ENCODE measurements around the gene DGCR2. TPM values are rescaled to one million over a fixed set of nuclear protein-coding genes. Genes with fewer than 3 reads are reported as not detected.
"Not testable (repeated sequence)": the region's sequence is repeated elsewhere in the genome, so short reads cannot be mapped to it uniquely, and the experiment has no call there.

DGCR2 gene
- total RNA-seq, 1 donor from 2014 or later, result 36.3 TPM

DNA sequence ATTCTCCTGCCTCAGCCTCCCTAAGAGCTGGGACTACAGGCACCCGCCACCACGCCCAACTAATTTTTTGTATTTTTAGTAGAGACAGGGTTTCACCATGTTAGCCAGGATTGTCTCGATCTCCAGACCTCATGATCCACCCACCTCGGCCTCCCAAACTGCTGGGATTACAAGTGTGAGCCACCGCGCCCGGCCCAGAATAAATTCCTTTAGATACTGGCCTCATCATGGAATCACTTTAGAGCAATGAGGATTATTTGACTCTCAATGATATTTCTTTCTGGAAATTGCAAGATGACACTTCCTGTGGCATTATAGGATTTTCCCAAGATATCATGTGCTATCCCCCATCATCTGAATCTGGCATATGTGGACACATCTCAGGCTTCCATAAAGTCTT is 108.8 kb downstream of the DGCR2 start:
- intact Hi-C loops (cut with micrococcal nuclease), result not testable (repeated sequence)

DNA sequence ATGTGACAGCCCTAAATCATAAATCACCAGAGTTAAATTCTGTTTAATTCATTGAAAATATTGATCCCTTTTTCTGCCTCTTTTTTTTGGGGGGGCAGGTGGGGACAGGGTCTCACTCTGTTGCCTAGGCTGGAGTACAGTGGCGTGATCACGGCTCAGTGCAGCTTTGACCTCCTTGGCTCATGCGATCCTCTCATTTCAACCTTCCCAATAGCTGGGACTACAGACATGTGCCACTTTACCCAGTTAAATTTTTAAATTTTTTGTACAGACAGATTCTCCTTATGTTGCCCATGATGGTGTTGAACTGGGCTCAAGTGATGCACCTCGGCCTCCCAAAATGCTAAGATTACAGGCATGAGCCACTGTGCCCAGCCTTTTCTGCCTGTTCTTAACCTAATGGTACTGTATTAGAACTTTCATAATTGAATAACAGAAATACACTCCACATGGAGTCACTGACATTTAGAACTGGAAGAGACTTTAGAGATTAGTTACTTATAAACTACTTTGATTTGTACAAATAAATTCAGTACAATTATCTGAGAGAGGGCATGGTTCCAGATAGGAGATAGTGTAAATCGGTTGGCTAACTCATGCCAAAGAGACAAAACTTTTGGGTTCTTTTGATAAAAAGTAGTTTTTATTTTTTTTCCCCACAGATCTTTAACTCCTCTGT is 109.8 kb downstream of the DGCR2 start:
- intact Hi-C loops (cut with micrococcal nuclease), result no loop called here

DNA sequence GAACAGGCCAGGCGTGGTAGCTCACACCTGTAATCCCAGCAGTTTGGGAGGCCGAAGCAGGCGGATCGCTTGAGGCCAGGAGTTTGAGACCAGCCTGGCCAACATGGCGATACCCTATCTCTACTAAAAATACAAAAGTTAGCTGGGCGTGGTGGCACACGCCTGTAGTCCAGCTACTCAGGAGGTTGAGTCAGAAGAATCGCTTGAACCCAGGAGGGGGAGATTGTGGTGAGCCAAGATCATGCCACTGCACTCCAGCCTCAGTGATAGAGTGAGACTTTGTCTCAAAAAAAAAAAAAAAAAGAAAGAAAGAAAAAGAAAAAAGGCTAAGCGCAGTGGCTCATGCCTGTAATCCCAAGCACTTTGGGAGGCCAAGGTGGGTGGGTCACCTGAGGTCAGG is 110.6 kb downstream of the DGCR2 start:
- intact Hi-C loops (cut with micrococcal nuclease), result not testable (repeated sequence)

DNA sequence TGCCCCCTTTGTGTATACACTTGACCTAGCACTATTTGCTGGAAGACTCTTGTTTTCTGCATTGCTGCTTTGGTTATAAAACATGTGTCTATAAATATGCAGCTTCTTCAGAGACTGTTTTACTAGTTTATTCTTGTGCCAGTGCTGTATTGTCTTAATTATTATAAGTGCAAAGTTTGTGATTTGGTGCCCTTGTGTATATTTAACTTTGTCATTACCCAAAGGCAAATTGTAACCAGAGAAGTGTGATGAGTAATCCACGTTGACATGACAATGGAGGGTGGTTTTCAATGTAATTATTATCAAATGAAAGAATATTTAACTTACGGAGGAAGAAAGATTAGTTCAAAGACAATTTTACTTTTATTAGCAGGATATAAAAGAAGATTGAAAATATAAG is 111.1 kb downstream of the DGCR2 start:
- intact Hi-C loops (cut with micrococcal nuclease), result no loop called here

DNA sequence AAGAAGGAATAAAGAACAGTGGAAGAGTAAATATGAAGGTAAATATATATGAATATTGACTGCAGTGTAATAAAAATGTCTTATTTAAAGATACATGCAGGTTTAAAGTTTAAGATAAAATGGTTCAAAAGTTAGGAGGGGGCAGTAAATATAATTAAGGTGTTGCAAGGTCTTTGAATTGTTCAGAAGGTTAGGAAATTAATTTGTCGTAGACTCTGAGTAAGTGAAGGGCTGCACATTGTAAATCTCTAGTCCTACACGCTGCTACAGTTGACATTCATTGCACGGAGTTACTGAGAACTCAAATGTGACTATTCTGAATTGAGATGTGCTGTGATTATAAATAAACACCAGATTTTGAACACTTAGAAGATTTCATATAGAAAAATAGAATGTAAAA is 116.3 kb downstream of the DGCR2 start:
- intact Hi-C loops (cut with micrococcal nuclease), result no loop called here

DNA sequence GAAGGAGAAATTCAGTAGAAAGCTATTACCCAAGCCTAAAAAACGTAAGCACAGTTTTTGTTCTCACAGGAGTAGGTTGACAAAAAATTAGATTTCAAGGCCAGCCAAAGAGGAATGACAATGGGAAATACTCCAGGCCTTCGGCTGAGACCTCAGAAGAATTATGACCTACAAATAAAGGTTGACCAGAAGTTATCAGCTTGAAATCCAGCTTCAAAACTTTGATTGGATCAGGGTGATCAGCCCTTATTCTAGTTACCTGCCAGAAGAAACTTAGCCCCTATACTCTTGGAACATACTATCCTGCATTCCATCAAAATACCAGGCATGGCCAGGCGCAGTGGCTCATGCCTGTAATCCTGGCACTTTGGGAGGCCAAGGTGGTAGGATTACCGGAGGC is 117.7 kb downstream of the DGCR2 start:
- intact Hi-C loops (cut with micrococcal nuclease), result no loop called here

DNA sequence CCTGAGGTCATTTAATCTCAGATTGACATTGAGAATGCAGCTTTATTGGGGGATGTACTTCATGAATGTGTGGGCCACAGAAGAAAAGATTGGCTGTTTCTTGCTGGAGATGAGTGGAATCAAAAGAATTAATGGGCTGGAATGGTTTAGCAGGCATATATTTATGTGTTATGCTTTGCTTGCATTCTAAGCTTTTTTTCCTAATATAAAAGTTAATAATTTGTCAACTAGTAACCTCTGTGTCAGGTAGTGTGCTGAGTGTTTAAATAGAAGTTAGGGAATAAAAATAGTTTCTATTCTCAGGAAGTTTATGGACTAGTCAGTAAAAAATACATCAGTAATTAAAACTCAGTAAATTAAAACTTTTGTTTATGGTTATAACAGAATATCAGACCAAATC is 118.7 kb downstream of the DGCR2 start:
- intact Hi-C loops (cut with micrococcal nuclease), result no loop called here

DNA sequence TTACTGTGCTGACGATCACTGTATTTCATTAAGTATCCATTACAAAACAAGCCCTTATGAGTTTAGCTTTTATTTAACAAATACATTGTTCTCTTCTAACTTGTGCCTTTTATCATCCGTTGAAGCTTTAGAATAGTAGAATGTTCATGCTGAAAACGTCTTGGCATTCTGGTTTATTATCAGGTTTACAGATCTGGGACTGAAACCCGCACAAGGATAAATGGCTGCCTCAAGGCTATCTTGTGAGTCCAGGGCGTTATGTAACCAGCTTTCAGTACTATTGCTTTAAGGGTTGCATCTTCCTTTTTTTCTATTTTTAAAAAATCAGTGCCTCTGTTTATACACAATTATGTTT is 119.6 kb downstream of the DGCR2 start:
- intact Hi-C loops (cut with micrococcal nuclease), result no loop called here

DNA sequence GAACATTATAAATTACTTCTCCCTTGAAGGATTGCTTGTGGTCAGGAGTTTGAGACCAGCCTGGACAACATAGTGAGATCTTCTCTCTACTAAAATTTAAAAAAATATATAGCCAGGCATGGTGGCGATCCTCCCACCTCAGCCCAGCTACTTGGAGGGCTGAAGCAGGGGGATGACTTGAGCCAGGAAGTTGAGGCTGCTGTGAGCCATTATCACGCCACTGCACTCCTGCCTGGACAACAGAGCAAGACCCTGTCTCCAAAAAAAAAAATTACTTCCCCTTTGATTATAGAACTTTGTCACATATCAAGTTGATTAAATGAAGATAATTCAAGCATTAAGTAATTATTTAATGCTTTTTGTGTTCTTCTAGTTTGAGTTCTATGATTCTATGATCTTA is 121.0 kb downstream of the DGCR2 start:
- intact Hi-C loops (cut with micrococcal nuclease), result no loop called here

DNA sequence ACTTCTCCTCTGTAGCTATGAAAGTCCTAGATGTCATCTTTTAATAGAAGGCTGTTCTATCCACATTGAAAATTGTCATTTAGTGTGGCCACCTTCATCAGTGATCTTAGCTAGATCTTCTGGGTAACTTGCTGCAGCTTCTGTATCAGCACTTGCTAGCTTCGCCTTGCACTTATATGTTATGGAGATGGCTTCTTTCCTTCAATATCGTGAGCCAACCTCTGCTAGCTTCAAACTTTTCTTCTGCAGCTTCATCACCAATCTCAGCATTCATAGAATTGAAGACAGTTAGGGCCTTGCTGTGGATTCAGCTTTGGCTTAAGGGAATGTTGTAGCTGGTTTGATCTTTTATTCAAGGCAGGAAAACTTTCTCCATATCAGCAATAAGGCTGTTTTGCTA is 122.1 kb downstream of the DGCR2 start:
- intact Hi-C loops (cut with micrococcal nuclease), result not testable (repeated sequence)

DNA sequence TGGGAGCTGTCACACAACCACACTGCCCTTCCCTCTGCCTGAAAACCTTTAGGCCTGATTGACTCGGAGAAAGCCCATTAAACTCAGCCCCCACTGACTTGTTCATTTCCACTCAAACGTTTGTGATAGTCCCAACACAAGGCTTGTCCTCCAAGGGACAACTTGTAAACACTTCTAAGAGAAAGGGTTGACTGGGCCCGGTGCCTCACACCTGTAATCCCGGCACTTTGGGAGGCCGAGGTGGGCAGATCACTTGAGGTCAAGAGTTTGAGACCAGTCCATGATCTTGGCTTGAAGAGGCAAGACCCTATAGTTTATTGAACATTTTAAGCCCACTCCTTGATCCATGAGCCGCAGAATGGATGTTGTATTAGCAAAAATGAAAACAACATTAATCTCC is 122.8 kb downstream of the DGCR2 start:
- intact Hi-C loops (cut with micrococcal nuclease), result no loop called here

DNA sequence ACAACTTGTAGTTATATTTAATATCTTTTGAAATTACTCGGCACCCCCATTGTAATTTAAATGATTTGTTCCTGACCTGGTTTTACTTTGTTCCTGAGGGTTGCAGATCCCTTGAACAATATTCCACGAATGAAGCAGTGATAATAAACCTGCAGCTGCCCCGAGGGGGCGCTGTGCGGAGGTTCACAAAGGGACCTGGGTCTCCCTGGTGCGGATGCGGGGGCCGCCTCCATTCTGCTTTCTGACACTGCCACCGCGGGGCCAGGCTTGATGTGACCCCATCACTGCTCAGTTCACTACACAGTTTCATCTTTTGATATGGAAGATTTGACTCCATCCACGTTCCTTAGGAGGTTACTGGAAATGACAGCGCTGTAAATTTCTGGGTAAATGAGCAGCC is 123.2 kb downstream of the DGCR2 start:
- intact Hi-C loops (cut with micrococcal nuclease), result no loop called here

DNA sequence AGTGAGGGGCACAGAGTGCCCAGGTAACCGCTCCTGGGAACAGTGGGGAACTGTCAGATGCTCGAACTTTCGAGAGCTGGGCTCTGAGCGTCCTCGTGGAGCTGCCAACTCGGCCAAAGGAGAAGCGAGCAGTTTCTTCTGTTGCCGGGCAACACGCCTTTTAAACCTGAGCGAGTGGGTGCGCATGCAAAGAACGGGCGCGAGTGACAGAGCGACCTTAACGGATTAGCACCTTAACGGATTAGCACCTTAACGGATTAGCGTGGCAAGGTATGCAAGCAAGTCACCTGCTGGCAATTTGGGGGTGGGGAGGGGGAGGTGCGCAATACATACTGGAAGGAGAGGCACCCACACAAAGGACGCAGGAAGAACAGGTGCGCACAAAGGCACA is 124.3 kb downstream of the DGCR2 start:
- intact Hi-C loops (cut with micrococcal nuclease), result no loop called here

DNA sequence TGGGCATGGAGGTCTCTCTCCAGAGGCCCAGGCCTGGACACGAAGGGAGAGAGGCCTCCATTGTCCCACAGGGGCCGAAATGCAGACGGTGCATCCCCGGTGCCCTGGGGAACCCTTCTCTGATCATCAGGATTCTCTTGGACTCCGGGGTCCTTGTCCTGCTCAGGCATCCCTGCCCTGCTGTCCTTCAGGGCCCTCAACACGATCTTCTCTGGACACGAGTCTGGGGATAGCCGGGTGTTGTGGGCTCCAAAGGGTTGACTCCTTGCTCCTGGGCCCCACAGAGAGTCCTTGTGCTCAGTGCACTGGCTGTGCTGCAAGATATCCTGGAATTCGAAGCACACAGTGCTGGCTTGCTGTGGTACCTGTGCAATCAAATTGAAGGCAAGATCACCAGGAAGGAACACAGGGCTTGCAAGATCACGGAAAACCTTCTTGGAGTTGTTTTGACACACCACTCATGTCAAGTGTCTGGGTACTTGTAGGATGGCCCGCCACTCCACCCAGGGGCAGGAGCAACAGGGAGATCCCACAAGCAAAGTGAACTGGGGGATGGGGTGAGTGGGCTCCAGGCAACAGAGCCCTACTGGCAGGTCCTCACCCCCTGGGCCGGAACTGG is 124.8 kb downstream of the DGCR2 start:
- intact Hi-C loops (cut with micrococcal nuclease), result no loop called here

DNA sequence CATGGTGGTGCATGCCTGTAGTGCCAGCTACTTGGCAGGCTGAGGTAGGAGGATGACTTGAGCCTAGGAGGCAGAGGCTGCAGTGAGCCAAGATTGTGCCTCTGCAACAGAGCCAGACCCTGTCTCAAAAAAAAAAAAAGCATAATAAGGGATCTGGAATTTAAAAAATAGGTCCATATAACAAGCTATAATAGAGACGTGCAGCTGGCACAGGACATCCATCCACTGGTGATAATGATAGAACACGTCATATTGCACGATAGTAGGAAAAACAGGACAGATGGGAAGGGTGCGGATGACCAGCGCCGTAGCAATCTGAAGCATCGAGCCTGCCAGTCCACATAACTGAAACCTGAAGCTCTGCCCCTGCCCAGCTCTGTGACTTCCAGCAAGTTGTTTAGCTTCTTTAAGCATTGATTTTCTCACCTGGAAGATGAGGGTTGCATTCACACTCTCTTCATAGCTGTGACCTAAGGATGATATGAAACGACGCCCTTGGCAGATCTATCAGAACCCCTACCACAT is 125.8 kb downstream of the DGCR2 start:
- intact Hi-C loops (cut with micrococcal nuclease), result no loop called here

DNA sequence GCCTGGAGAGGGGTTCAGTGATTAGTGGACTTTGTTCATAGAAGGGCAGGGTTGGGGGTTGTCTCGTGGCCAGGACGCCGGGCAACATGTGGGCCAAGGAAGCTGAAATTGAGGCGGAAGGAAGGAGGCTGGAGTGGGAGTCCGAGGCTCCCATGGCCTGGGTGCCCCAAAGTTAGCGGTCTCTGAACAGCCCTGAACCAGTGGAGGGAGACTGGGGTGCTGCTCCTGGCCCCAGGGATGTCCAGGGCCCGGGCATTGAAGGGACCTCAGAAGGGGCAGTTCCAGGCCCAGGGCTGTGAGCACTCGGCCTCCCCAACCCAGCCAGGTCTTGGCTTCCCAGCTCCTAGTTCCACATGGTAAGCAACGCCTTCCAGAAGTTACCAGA is 126.9 kb downstream of the DGCR2 start:
- intact Hi-C loops (cut with micrococcal nuclease), result no loop called here

DNA sequence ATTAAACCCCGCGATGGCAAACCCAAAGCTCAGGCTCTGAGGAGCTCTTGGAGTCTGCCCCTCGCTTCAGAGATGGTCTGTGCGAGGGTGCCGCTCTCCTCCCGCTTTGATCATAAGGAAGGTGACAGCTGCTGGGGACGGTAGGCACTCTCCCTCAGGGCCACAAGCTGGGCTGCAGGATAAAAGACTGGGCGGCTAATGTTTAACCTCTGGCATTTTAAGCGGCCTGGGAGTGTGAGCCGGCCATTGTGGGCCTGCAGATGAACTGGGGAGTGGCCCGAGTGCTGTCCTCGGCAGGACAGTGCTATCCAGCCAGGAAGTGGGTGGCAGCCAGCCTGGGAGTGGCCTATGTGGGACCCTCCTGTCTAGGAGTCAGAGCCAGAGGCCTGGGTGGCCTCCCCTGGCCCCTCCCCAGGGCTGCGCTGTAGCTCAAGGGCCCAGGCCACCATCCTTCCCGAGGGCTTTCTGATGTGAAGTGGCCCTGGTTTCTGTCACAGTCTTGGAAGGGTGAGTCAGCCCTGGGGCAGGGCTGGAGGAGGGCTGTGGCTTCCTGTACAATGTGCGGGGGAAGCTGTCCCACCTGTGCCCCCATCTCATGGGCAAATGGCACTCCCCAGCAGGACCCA is 127.4 kb downstream of the DGCR2 start:
- intact Hi-C loops (cut with micrococcal nuclease), result no loop called here

DNA sequence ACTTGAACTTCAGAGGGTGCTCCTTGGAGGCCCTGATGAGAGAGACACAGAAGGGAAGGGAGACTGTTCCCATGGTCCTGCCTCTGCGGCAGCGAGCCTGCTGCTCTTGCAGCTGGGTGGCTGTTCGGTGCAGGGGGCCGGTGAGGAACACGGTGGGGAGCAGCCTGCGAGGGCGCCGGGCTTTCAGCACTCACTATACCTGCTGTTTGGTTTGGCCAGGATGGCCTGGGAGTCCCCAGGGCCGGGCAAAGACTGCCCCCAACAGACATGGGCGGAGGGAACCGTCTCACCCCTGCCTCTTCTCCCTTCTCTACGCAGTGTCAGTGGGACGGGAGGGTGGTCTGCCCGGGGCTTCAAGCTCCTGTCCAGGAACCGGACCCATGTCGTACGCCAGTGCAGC is 128.2 kb downstream of the DGCR2 start:
- intact Hi-C loops (cut with micrococcal nuclease), result no loop called here

DNA sequence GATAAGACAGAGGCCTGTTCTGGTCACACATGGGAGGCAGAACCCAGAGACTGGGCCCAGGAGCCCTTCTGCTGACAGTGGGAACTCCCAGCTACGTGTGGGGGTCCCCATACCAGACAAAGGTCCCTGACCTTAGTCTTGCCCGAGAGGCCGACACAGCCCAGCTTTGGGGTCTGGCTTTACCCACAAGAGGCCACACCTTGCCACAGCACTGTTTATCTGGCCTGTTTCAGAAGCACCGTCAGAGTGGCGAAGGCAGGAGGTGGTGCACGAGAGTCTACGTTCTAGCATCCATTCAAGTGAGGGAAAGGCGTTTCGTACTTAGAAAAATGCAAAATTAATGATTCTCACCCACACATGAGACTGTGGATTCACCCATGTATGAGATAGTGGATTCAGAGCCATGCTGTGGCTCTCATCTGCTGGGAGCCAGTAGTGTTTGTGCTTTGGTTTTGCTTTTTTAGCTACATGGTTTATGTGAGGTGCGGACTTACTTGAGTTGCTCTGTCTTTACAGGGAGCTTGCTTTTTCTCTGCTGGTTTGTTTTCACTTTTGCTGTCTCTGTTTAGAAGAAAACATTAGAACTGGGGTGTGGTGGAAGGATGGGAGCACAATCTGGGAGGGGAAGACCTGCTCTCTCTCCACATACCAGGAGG is 129.5 kb downstream of the DGCR2 start:
- intact Hi-C loops (cut with micrococcal nuclease), result no loop called here

DNA sequence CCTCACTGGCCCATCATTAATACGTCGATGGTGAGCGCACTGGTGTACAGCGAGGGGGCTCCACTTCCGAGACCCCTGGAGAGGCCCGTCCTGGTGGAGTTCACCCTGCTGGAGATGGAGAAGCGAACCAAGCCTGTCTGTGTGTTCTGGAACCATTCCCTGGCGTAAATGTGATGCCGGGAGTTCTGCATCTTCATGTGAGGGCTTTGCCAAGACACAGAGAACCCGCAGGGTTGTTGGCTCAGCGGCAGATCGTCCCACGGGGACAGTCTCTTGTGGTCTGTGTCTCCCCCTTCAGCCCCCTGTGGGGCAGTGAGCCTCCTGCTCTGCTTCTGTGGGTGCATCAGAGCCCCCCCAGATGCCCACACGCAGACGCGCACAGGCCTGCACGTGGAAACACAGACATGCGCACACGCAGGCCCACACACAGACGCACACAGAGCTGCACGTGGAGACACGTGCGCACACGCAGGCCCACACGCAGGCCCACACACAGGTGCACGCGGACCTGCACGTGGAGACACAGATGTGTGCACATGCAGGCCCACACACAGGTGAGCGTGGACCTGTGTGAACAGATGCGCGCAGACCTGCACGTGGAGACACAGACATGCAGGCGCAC is 130.3 kb downstream of the DGCR2 start:
- intact Hi-C loops (cut with micrococcal nuclease), result no loop called here

DNA sequence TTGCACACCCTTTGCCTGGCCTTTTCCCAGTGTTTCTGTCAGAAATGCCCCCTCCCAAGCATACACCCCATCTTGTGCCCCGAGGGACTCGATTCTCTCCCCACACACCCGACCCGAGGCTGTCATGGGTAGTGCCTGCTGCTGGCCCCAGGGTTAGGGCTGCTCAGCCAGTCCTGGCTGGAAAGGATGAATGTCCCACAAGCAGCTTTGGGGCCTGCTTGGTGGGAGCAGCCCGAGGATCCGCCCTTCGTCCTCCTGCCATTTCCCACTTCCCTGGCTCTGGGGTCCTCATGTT is 131.1 kb downstream of the DGCR2 start:
- intact Hi-C loops (cut with micrococcal nuclease), result no loop called here

All from T-helper 1 cell treated with Interleukin-12 subunit alpha and Interleukin-12 subunit beta and Interleukin-4 antibody, amounts not matched to agents 30 ng/mL and 1 ng/mL, for 36 hours (primary cell).